ENCODE results near the gene MLLT3.

The MLLT3 gene

GRCh38 chr9:20325008-20325407 is 297.3 kb downstream of the MLLT3 start:
- in situ Hi-C loops (cut with HindIII; ENCODE audit: low sequenced_read_pairs): no loop called here
- no peak overlapping the region for H3K4me3 ChIP-seq (ENCODE audit: low read depth, low read length)
- DNase-seq (ENCODE audit: low read depth): no peak
- no peak for TF ChIP-seq CTCF (IDR thresholded peaks at IDR 0.05; ENCODE audit: low read depth, low read length, missing control alignments)

DNA sequence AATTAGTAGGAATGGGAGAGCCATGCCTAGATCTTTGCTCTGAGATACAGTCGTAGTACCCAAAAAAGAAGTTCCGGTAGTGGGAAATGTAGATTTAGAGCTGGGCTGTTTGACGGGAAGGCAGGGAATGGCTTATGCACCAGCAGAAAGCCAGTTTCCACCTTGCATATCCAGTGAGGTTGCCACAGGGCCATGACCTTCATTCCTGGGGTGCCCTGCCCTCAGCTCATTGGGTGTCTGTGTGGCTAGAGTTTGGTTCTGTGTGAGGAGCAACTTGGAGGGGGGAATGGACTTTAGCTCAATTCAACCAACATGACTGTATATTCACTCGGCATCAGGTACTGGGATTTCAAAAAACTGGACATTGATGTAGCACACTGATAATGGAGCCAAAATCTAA is 300.1 kb downstream of the MLLT3 start:
- TF ChIP-seq CTCF (IDR thresholded peaks at IDR 0.05; ENCODE audit: low read depth, low read length, missing control alignments): no peak
- H3K4me3 ChIP-seq (ENCODE audit: low read depth, low read length): no peak overlapping the region
- in situ Hi-C loops (cut with HindIII; ENCODE audit: low sequenced_read_pairs): no loop called here
- DNase-seq (ENCODE audit: low read depth): no peak

DNA sequence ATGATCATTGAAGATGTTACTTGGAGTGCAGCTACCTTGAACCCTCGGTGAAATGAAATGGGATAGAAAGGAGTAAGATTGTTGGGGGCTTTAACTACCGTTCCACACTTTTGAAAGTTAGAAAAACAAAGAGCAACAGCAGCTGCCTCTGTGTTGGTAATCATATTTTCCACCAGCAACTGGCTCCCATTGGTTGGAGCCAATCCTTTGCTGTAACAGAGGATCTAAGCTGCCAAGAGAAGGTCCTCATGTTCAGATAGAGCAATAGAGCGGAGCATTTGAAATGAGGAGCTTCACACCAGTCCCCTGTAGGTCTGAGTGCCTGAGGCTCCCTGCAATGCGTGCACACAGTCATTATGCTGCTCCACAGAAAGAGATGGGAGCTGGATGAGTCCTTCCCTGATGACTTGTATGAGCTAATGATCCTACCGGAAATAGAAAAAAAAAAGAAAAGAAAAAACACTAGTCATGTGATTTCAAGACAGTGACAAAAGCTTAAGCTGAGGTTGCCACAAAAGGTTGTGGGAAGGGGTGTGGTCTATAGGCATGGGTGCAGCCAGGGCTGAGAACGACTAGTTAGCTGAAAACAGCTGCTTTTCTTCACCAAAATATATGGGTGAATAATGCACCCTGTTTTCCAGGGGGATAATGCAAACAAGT is 300.7 kb downstream of the MLLT3 start:
- no peak for DNase-seq (ENCODE audit: low read depth)
- in situ Hi-C loops (cut with HindIII; ENCODE audit: low sequenced_read_pairs): no loop called here
- TF ChIP-seq CTCF (IDR thresholded peaks at IDR 0.05; ENCODE audit: low read depth, low read length, missing control alignments): no peak
- H3K4me3 ChIP-seq (ENCODE audit: low read depth, low read length): no peak overlapping the region

- no peak for TF ChIP-seq CTCF (IDR thresholded peaks at IDR 0.05; ENCODE audit: low read depth, low read length, missing control alignments)
- DNase-seq (ENCODE audit: low read depth): no peak
- in situ Hi-C loops (cut with HindIII; ENCODE audit: low sequenced_read_pairs): no loop called here
- no peak overlapping the region for H3K4me3 ChIP-seq (ENCODE audit: low read depth, low read length)
Observed at GRCh38 chr9:20320921-20321320, 301.4 kb downstream of the MLLT3 start.

DNA sequence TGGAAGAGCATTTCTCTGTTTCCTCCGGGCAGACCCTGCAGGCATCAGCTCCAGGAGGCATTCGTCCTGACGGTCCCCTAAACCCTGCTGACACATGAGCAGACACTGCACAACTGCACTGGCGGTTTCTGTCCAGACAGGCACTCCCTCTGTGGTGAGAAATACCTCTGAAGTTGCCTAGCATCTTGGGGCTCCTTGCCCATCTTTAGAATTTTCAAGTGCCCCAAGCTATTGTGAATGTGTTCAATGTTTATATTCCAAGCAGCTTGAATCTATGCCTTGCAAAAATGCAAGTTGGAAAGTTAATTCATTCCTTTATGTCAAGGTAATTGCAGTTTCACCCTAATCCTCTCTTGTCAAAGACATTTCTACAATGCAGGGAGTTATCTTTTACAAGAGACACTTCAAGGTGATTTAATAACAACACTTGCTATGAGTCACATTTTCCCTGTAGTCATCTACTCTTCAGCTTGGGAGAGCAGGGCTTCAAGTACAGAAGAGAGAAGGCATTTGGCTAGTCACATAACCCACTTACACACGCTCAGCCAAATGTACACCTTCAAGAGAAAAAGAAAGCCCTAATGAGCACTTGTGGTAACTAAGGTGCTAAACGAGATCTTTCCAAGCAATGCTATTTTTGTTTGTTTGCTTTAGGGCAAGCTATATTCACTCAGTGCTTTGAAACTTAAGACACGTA is 302.5 kb downstream of the MLLT3 start:
- DNase-seq (ENCODE audit: low read depth): peak; percentile 26

DNA sequence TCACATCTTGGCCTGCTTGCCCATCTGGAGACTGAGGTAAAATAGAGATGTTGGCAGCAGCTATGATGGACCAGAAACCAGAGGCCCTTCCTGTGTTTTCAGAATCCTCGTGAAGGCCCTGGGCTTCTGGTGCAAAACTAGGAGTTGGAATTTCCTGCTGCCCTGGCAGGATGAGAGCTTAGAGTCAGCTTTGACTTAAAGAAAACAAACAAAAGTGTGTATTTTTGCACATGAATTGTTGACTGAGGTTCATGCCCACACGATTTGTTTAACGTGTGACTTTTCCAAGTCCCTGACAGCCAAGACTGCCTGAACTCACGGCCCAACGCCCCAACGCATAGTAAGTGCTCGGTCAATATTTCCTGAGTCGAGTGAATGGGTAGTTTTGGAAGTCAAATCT is 303.1 kb downstream of the MLLT3 start:
- DNase-seq (ENCODE audit: low read depth): no peak
- no peak overlapping the region for H3K4me3 ChIP-seq (ENCODE audit: low read depth, low read length)
- no peak for TF ChIP-seq CTCF (IDR thresholded peaks at IDR 0.05; ENCODE audit: low read depth, low read length, missing control alignments)
- in situ Hi-C loops (cut with HindIII; ENCODE audit: low sequenced_read_pairs): no loop called here

More for the DNA sequence above, 302.5 kb downstream of the MLLT3 start:
- TF ChIP-seq CTCF (IDR thresholded peaks at IDR 0.05; ENCODE audit: low read depth, low read length, missing control alignments): no peak
- no peak overlapping the region for H3K4me3 ChIP-seq (ENCODE audit: low read depth, low read length)
- in situ Hi-C loops (cut with HindIII; ENCODE audit: low sequenced_read_pairs): no loop called here
